ENCODE measurements around the gene TMEM123. TPM values are rescaled to one million over a fixed set of nuclear protein-coding genes. Genes with fewer than 3 reads are reported as not detected.

TMEM123 gene
- total and polyA plus RNA-seq, 10 of the 15 experiments (the other 5 are each of a cell fraction or from before 2014, with no cell fraction given) = 35.1 to 667 (median 123) TPM

DNA sequence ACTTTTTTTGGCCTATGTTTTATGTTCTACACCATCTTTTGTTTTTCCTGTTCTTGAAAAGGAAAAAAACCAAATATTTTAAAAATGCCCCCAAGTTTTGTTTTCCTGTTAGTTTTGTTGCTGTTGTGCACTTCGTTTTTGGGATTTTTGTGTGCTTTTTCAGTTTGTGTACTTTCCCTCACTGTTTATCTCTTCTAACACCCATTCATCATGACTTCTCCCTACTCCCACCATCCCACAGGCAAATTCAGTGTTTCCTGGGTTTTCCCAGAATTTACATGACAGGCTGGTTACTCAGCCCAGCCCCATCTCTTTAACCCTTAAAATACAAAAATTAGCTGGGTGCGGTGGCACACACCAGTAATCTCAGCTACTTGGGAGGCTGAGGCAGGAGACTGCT is 15.6 kb downstream of the TMEM123 start (continued):
- TF ChIP-seq, protein P1, sequence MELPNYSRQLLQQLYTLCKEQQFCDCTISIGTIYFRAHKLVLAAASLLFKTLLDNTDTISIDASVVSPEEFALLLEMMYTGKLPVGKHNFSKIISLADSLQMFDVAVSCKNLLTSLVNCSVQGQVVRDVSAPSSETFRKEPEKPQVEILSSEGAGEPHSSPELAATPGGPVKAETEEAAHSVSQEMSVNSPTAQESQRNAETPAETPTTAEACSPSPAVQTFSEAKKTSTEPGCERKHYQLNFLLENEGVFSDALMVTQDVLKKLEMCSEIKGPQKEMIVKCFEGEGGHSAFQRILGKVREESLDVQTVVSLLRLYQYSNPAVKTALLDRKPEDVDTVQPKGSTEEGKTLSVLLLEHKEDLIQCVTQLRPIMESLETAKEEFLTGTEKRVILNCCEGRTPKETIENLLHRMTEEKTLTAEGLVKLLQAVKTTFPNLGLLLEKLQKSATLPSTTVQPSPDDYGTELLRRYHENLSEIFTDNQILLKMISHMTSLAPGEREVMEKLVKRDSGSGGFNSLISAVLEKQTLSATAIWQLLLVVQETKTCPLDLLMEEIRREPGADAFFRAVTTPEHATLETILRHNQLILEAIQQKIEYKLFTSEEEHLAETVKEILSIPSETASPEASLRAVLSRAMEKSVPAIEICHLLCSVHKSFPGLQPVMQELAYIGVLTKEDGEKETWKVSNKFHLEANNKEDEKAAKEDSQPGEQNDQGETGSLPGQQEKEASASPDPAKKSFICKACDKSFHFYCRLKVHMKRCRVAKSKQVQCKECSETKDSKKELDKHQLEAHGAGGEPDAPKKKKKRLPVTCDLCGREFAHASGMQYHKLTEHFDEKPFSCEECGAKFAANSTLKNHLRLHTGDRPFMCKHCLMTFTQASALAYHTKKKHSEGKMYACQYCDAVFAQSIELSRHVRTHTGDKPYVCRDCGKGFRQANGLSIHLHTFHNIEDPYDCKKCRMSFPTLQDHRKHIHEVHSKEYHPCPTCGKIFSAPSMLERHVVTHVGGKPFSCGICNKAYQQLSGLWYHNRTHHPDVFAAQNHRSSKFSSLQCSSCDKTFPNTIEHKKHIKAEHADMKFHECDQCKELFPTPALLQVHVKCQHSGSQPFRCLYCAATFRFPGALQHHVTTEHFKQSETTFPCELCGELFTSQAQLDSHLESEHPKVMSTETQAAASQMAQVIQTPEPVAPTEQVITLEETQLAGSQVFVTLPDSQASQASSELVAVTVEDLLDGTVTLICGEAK (IDR thresholded peaks at IDR 0.05; ENCODE audit: borderline replicate concordance) = no peak
- TF ChIP-seq TARDBP (IDR thresholded peaks at IDR 0.05; ENCODE audit: borderline replicate concordance) (no peak), FOS (IDR thresholded peaks at IDR 0.05; ENCODE audit: borderline replicate concordance, extremely low read depth, insufficient read length) (no peak), SMC3 (IDR thresholded peaks at IDR 0.05; ENCODE audit: borderline replicate concordance, low read length) (no peak), GATAD2B (conservative IDR thresholded peaks at IDR 0.05; ENCODE audit: low read depth) (no peak), RELA (IDR thresholded peaks at IDR 0.05; ENCODE audit: borderline replicate concordance, partially characterized antibody) (no peak)

DNA sequence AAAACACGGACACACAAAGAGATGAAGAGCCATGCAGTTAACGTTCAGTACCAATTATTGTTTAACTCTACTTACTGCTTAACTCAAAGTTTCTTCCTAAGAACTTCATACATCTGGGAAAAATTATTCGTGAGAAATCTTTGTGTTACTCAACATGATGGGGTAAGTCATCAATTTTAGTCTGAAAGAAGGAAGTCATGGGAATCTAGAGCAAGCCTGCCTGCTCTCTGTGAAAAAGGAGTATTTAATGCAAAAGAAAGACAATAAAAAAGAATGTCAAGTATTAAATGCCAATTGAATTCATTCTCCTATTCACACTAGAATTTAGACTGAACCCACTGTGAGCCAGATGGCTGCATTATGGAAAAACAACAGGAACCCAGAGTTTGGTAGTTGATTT is 16.0 kb downstream of the TMEM123 start:
- no peaks in the 10 kb centered on the region for H3K27me3 ChIP-seq (replicated peaks in 1 of 2; ENCODE audit: control insufficient read depth in 2 of 2, insufficient read depth in 2 of 2, low read length in 1 of 2)
- no peak overlapping the region for H3K27ac ChIP-seq (ENCODE audit: control insufficient read depth, insufficient read depth)
- no peak overlapping the region for H2AFZ ChIP-seq (ENCODE audit: control insufficient read depth, low read depth, low read length)
- H3K36me3 ChIP-seq (ENCODE audit: control insufficient read depth in 2 of 2, insufficient read depth in 2 of 2, low read length in 1 of 2) = peaks cover 2 to 4% of the 10 kb centered on the region in 2 experiments; a peak in 3 of 4 replicates
- intact Hi-C loops (cut with micrococcal nuclease; ENCODE audit: unreplicated experiment) (no loop called here), in situ Hi-C loops (cut with MboI) (no loop called here)
- no peak for FAIRE-seq
- no peak overlapping the region for H3K4me2 ChIP-seq (ENCODE audit: control insufficient read depth, insufficient read depth)
- DNase-seq (ENCODE audit: low read depth, low spot score) = no peak
- ATAC-seq = no peak
- no peak overlapping the region for H3K9ac ChIP-seq (ENCODE audit: control insufficient read depth, insufficient read depth, low read length)
- no TSS peak for BruUV-seq (replicated peaks)
- H3K79me2 ChIP-seq (ENCODE audit: control insufficient read depth, insufficient read depth, low read length) = peaks cover 14% of the 10 kb centered on the region
- no peak overlapping the region for H3K4me3 ChIP-seq
- H3K9me3 ChIP-seq (replicated peaks; ENCODE audit: control insufficient read depth, insufficient read depth, low read length) = peaks cover 33% of the 10 kb centered on the region
- WGBS (ENCODE audit: insufficient coverage, insufficient replicate concordance, low lambda C conversion rate, missing lambda C conversion rate) = 84% methylated on average over 3 of the region's 3 CpGs
- RAD21 ChIA-PET (ENCODE audit: unreplicated experiment) = no interaction called here
- POLR2A ChIA-PET = no interaction called here
- CTCF ChIA-PET = interaction anchor here (0.6 kb wide), 1 partner anchor 57 kb away, joined by 3 read pairs; no protein-coding TSS in a partner anchor
- H4K20me1 ChIP-seq (ENCODE audit: control insufficient read depth, insufficient read depth) = no peaks in the 10 kb centered on the region
- SMC1A ChIA-PET (ENCODE audit: uncharacterized antibody, unreplicated experiment) = no interaction called here
- H3K4me1 ChIP-seq (ENCODE audit: control insufficient read depth, insufficient read depth, low read length) = peaks cover 5% of the 10 kb centered on the region
- TF ChIP-seq, protein P2, sequence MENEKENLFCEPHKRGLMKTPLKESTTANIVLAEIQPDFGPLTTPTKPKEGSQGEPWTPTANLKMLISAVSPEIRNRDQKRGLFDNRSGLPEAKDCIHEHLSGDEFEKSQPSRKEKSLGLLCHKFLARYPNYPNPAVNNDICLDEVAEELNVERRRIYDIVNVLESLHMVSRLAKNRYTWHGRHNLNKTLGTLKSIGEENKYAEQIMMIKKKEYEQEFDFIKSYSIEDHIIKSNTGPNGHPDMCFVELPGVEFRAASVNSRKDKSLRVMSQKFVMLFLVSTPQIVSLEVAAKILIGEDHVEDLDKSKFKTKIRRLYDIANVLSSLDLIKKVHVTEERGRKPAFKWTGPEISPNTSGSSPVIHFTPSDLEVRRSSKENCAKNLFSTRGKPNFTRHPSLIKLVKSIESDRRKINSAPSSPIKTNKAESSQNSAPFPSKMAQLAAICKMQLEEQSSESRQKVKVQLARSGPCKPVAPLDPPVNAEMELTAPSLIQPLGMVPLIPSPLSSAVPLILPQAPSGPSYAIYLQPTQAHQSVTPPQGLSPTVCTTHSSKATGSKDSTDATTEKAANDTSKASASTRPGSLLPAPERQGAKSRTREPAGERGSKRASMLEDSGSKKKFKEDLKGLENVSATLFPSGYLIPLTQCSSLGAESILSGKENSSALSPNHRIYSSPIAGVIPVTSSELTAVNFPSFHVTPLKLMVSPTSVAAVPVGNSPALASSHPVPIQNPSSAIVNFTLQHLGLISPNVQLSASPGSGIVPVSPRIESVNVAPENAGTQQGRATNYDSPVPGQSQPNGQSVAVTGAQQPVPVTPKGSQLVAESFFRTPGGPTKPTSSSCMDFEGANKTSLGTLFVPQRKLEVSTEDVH (IDR thresholded peaks at IDR 0.05; ENCODE audit: low read depth, partially characterized antibody) = no peak
- TF ChIP-seq SREBF1 (IDR thresholded peaks at IDR 0.05; ENCODE audit: low read length) = no peak
- no peak for TF ChIP-seq FOXM1 (IDR thresholded peaks at IDR 0.05; ENCODE audit: low read depth, low read length)
- no peak for TF ChIP-seq TARDBP (IDR thresholded peaks at IDR 0.05; ENCODE audit: borderline replicate concordance)
- TF ChIP-seq, protein P3, sequence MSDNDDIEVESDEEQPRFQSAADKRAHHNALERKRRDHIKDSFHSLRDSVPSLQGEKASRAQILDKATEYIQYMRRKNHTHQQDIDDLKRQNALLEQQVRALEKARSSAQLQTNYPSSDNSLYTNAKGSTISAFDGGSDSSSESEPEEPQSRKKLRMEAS (IDR thresholded peaks at IDR 0.05; ENCODE audit: low read depth, low read length) = no peak
- TF ChIP-seq, protein P4, sequence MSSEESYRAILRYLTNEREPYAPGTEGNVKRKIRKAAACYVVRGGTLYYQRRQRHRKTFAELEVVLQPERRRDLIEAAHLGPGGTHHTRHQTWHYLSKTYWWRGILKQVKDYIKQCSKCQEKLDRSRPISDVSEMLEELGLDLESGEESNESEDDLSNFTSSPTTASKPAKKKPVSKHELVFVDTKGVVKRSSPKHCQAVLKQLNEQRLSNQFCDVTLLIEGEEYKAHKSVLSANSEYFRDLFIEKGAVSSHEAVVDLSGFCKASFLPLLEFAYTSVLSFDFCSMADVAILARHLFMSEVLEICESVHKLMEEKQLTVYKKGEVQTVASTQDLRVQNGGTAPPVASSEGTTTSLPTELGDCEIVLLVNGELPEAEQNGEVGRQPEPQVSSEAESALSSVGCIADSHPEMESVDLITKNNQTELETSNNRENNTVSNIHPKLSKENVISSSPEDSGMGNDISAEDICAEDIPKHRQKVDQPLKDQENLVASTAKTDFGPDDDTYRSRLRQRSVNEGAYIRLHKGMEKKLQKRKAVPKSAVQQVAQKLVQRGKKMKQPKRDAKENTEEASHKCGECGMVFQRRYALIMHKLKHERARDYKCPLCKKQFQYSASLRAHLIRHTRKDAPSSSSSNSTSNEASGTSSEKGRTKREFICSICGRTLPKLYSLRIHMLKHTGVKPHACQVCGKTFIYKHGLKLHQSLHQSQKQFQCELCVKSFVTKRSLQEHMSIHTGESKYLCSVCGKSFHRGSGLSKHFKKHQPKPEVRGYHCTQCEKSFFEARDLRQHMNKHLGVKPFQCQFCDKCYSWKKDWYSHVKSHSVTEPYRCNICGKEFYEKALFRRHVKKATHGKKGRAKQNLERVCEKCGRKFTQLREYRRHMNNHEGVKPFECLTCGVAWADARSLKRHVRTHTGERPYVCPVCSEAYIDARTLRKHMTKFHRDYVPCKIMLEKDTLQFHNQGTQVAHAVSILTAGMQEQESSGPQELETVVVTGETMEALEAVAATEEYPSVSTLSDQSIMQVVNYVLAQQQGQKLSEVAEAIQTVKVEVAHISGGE (CRISPR knock-in tag; IDR thresholded peaks at IDR 0.05) = no peak

Measured in GM12878 (cell line).